ENCODE data around the gene PRR15. TPM values are rescaled to one million over a fixed set of nuclear protein-coding genes. Genes with fewer than 3 reads are reported as not detected.
A peak's percentile ranks its signal among the peaks of the same experiment; 100 is the strongest.

PRR15 gene
- total and polyA plus RNA-seq, 2 of the 8 experiments (the other 6 are each of a cell fraction or from before 2014, with no cell fraction given) = 4.9 to 7.9 TPM

DNA sequence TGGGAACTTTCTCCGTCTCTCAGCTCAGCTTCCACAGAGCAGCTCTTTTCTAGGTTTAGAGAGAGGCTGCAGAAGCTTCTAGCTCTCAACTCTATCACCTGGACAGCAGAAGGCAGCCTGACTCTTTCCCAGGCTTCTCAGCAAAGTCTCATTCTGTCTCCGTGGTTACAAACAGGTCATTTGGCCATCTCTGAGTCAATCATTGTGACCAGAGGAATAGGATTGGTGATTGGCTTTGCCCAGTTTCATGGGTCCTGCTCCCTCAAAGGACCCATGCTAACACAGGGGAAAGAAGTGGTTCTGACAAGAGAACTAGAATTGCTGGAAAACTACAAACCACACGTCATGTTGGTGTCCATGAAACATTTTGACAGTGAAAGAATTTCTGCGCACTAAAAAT, 43.6 kb downstream of the PRR15 start:
- CTCF ChIA-PET (ENCODE audit: partially characterized antibody) = interaction anchor here (1.0 to 1.2 kb wide), 2 partner anchors 12 to 13 kb away, joined by 3 read pairs; no protein-coding TSS in a partner anchor
- H4K91ac ChIP-seq (replicated peaks; ENCODE audit: insufficient read length, low read length) = no peak overlapping the region

More for the DNA sequence above, 43.6 kb downstream of the PRR15 start:
- Histone ChIP-seq H3K4me1 (replicated peaks in 1 of 4; ENCODE audit: control insufficient read depth in 3 of 4, insufficient read depth in 4 of 4, low read length in 3 of 4) (peaks cover 2 to 10% (median 5%) of the 10 kb centered on the region in 4 experiments; a peak in 5 of 7 replicates), H3K27me3 (replicated peaks in 1 of 4; ENCODE audit: control insufficient read depth in 3 of 4, extremely low read depth in 1 of 4, insufficient read depth in 3 of 4, low read length in 3 of 4) (no peaks in the 10 kb centered on the region), H2AK5ac (ENCODE audit: low read depth, low read length) (no peak overlapping the region), H2BK120ac (replicated peaks; ENCODE audit: low read depth, low read length) (no peak overlapping the region), H2BK15ac (ENCODE audit: low read length) (no peak overlapping the region), H3K14ac (ENCODE audit: insufficient read length) (no peak overlapping the region), H3K56ac (replicated peaks; ENCODE audit: insufficient read length, low read depth, low read length) (no peak overlapping the region), H3K23me2 (ENCODE audit: low read depth, low read length) (no peaks in the 10 kb centered on the region), H3K4me2 (ENCODE audit: insufficient read depth in 1 of 2, low read depth in 2 of 2, low read length in 2 of 2) (no peak overlapping the region), H2BK5ac (ENCODE audit: low read depth, low read length) (no peak overlapping the region), H4K20me1 (replicated peaks in 1 of 2; ENCODE audit: control insufficient read depth in 1 of 2, insufficient read depth in 2 of 2, low read length in 2 of 2) (no peaks in the 10 kb centered on the region), H3K23ac (ENCODE audit: insufficient read length) (no peak overlapping the region), H3K79me1 (ENCODE audit: low read depth, low read length) (no peaks in the 10 kb centered on the region), H3K18ac (ENCODE audit: extremely low read depth, low read length) (no peak overlapping the region), H3K9me3 (ENCODE audit: insufficient read depth in 2 of 2, low read depth in 1 of 2, low read length in 1 of 2) (no peaks in the 10 kb centered on the region), H2BK20ac (ENCODE audit: low read length) (0 out of 2 replicates have a peak overlapping the region, but pooled peaks have one; percentile 49), H3K4me3 (ENCODE audit: extremely low read depth in 1 of 4, insufficient read depth in 2 of 4, low read depth in 3 of 4, low read length in 4 of 4) (no peak overlapping the region), H4K5ac (ENCODE audit: insufficient read length, low read depth, low read length) (no peak overlapping the region), H3K9ac (replicated peaks in 1 of 4; ENCODE audit: extremely low read depth in 1 of 4, low read depth in 3 of 4, low read length in 3 of 4) (no peak overlapping the region), H3K4ac (replicated peaks; ENCODE audit: insufficient read length, low read depth, low read length) (no peak overlapping the region), H3K27ac (ENCODE audit: low read depth, low read length) (no peak overlapping the region), H3K79me2 (ENCODE audit: control insufficient read depth in 1 of 2, insufficient read depth in 2 of 2, low read length in 2 of 2) (no peaks in the 10 kb centered on the region), H3K36me3 (ENCODE audit: control insufficient read depth in 2 of 4, insufficient read depth in 4 of 4, low read length in 3 of 4) (no peaks in the 10 kb centered on the region), H2AFZ (ENCODE audit: low read length) (no peak overlapping the region), H2BK12ac (ENCODE audit: low read depth, low read length) (no peak overlapping the region), H4K8ac (ENCODE audit: extremely low read depth, insufficient read depth, low read length) (no peak overlapping the region)
- DNase-seq (ENCODE audit: low read depth in 1 of 2, low spot score in 2 of 2) = no peak
- WGBS, 2 experiments (ENCODE audit: extremely low coverage in 1 of 2, insufficient coverage in 1 of 2, insufficient read length in 1 of 2, insufficient replicate concordance in 2 of 2, low coverage in 1 of 2, low lambda C conversion rate in 2 of 2, missing lambda C conversion rate in 1 of 2) = 91% methylated on average over 4 of the region's 4 CpGs; no CpG with 5 or more reads in 1 of the 2 experiments
- no peak for FAIRE-seq
- no peak for TF ChIP-seq GABPA (IDR thresholded peaks at IDR 0.05; ENCODE audit: borderline replicate concordance, insufficient read depth, low read length)
- TF ChIP-seq CBX5 (IDR thresholded peaks at IDR 0.05; ENCODE audit: low read depth, low read length) = no peak
- no peak for TF ChIP-seq TCF12 (IDR thresholded peaks at IDR 0.05; ENCODE audit: low read depth, low read length)
- TF ChIP-seq CBX8 (IDR thresholded peaks at IDR 0.05; ENCODE audit: borderline replicate concordance, low read depth, low read length) = no peak
- TF ChIP-seq, protein P1, sequence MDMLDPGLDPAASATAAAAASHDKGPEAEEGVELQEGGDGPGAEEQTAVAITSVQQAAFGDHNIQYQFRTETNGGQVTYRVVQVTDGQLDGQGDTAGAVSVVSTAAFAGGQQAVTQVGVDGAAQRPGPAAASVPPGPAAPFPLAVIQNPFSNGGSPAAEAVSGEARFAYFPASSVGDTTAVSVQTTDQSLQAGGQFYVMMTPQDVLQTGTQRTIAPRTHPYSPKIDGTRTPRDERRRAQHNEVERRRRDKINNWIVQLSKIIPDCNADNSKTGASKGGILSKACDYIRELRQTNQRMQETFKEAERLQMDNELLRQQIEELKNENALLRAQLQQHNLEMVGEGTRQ (IDR thresholded peaks at IDR 0.05; ENCODE audit: low read length) = no peak
- no peak for TF ChIP-seq SP1 (IDR thresholded peaks at IDR 0.05; ENCODE audit: low read depth, low read length)
- TF ChIP-seq TBP (IDR thresholded peaks at IDR 0.05; ENCODE audit: low read depth, low read length) = no peak
- TF ChIP-seq KDM4A (IDR thresholded peaks at IDR 0.05; ENCODE audit: low read depth, low read length, severe bottlenecking) = no peak
- TF ChIP-seq CEBPB (IDR thresholded peaks at IDR 0.05; ENCODE audit: low read depth, low read length) = no peak
- no peak for TF ChIP-seq SIRT6 (IDR thresholded peaks at IDR 0.05; ENCODE audit: low read length)
- POLR2A ChIA-PET (ENCODE audit: partially characterized antibody) = no interaction called here

Measured in H1 (cell line).